HG02938 (cell line): ENCODE results near the gene COX6A1.
"Not testable (repeated sequence)": the region's sequence is repeated elsewhere in the genome, so short reads cannot be mapped to it uniquely, and the experiment has no call there.

Experiments used
- ATAC-seq: cut with Tn5 transposase; IDR thresholded peaks from one replicate; pipeline ENCODE4 v1.9.1; 2021; ENCODE audit warnings: mild to moderate bottlenecking, moderate library complexity; ENCODE audit not compliant: unreplicated experiment

COX6A1 gene

GRCh38 chr12:120466560-120467315 is 28.8 kb downstream of the COX6A1 start:
- ATAC-seq = no peak

GRCh38 chr12:120467439-120467838 is 29.5 kb downstream of the COX6A1 start:
- ATAC-seq = no peak

- ATAC-seq = no peak
Measured at GRCh38 chr12:120468325-120468820, 30.5 kb downstream of the COX6A1 start.

GRCh38 chr12:120468821-120469449 is 31.0 kb downstream of the COX6A1 start:
- ATAC-seq = peak; percentile 31

DNA sequence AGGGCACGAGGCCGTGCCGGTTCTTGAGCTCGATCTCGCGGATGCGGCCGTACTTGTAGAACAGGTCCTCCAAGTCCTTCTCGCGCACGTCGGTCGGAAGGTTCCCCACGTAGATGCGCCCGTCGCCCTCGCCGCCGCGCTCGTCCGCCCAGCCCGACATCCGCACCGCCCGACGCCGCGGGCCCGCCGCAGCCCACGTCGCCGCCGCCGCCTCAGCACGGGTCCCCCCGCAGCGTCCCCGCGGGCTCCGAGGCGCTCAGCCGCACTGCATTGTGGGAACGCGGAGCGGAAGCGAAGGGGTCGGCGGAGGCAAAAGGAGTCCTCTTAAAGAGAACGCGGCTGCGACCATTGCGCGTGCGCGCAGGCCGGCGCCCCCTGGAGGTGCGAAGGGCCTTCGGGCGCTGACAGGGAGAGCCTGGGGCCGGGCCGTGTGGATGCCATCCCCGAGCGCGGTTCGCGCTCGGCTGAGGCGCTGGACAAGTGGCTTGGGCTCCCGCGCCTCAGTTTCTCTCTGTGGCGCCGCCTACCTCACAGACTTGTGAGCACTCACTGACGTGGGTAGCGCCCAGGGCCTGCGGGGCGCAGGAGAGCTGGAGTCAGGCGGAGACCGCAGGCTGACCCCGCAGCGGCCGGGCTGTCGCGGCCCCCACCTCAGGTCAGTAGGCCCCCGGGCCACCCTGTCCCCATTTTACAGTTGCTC is 31.7 kb downstream of the COX6A1 start, which contains the start of gene SRSF9:
Gene SRSF9, minus strand, starts transcription at position 299 of the 700 bp plus-strand sequence. Its CDS starts 139 bp downstream, at position 160.
- peak; percentile 74 for ATAC-seq

DNA sequence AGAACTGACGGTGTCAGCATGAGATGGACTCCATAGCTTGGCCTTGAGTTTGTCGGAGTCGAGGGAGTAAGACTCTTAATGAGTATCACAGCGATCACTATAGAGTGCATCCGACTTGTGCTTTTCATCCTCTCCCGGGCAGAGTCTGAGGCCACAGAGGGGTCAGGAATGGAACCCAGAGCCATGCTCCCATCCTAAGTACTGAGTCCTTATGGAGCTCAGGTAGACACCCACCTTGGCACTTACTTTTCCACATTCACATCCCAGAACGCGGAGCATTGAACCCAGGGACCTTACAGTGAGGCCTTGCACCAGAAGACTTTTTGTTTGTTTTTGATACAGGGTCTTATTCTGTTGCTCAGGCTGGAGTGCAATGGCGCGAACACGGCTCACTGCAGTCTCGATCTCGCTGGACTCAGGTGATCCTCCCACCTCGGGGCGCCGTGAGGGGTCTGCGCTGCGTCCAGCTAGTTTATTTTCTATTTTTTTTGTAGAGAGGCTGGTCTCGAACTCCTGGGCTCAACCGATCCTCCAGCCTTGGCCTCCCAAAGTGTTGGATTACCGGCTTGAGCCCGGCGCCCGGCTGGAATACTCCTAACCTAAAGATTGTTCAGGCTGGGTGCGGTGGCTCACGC is 32.4 kb downstream of the COX6A1 start:
- ATAC-seq = peak; percentile 28

DNA sequence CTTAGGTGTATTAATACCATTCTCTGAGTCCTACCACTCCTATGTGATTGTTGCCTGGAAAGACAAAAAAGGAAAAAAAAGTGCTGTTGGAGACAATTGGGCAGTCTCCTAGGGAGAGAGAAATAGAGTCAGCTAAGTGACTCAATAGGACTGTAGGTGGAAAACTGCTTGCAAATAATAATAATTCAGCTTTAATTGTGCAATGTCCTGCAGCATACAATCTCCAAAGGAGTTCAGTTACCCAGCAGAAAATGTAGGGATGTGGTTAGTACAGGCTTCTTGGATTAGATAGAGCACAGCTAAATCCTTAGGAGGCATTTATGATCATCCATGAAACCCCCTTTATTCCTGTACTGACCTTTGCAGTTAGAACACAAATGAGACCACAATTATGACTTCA is 34.6 kb downstream of the COX6A1 start:
- no peak for ATAC-seq

DNA sequence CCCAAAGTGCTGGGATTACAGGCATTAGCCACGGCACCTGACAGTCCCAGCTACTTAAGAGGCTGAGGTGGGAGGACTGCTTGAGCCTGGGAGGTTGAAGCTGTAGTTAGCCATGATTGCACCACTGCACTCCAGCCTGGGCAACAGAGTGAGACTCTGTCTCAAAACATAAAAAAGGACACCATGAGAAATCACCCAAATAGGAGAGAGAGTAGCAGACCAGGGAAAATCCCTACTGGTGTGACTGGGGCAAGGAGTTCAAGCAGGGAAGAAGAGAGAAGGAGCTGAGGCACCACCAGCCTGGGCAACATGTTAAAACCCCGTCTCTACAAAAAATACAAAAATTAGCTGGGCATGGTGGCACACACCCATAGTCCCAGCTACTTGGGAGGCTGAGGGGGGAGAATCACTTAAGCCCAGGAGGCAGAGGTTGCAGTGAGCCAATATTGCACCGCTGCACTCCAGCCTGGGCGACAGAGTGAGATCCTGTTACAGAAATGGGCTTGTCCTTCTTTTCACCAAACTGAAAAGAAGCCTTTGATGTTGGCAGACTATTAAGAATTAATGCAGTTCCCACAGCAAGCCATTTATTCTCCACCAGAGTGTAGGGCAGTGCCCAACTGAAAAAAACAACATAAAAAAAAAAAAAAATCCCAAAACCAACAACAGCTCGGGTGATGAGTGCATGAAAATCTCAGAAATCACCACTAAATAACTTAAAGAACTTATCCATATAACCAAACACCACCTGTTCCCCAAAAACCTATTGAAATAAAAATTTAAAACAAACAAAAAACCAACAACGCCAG is 36.1 kb downstream of the COX6A1 start:
- ATAC-seq = no peak

DNA sequence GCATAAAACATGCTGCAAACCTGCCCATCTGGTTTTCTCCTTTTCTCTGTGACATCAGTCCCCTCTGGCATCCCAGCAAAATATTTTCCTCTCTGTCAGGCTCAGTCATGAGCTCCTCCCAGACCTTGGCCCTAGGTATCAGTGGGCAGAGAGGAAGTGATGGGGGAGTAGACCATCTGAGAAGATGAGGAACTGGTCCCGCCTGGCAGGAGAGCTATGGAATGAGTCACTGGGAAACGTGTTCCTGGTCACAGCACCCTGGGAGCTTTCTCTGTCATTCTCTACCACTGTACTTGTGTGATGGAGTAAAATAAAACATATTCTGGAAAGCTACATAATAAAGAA is 36.7 kb downstream of the COX6A1 start:
- ATAC-seq = no peak

DNA sequence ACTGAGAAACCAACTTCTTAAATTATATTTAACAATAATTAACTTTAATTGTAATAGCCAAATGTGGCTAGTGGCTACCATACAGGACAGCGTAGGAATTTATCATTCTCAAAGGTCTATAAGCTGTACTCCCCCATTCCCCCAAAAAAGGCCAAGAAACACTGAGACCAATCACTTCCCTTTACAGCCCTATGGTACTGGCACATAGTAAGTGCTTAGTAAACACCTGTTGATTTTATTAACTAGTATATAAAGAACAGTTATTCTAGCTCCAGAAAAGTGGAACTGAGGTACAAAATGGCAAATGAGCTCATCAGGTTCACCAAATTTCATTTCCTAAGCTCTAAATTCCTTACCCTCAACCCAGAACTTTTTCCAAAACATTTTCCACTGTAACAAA is 37.7 kb downstream of the COX6A1 start:
- ATAC-seq = no peak

DNA sequence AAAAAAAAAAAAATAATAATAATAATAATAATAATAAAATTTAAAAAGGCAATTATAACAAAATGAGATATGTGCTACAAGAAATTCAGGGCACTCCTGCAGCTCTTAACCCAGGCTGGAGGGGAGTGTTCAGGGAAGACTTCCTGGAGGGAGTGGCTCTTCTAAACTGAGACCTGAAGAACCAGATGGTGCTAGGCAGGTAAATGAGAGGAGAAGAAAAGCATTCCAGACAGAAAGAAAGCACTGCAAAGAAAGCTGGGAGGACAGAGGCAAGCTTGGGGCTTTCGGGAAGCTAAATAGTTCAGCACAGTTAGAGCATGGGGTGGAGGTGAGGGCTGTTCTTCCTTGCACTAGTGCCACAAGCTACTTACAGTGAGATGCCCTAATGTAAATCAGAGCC is 41.5 kb downstream of the COX6A1 start:
- no peak for ATAC-seq

DNA sequence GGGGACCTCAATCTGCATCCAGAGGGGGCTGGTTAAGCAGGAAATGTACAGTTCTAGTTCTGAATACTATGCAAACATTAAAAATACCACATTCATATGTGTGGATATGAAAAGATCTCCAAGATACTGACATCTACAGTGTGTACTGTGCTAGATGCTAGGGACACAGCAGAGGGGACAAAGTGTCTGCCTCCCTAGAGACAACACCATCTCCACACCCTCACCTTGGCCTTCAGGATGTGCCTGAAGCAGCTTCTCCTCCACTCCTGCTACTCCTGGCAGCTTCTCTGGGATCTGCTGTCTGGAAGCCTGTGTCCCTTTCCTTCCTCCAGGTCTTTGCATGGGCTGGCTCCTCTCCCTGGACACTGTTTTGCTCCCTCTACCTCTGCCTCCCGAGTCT is 42.3 kb downstream of the COX6A1 start:
- ATAC-seq = no peak

DNA sequence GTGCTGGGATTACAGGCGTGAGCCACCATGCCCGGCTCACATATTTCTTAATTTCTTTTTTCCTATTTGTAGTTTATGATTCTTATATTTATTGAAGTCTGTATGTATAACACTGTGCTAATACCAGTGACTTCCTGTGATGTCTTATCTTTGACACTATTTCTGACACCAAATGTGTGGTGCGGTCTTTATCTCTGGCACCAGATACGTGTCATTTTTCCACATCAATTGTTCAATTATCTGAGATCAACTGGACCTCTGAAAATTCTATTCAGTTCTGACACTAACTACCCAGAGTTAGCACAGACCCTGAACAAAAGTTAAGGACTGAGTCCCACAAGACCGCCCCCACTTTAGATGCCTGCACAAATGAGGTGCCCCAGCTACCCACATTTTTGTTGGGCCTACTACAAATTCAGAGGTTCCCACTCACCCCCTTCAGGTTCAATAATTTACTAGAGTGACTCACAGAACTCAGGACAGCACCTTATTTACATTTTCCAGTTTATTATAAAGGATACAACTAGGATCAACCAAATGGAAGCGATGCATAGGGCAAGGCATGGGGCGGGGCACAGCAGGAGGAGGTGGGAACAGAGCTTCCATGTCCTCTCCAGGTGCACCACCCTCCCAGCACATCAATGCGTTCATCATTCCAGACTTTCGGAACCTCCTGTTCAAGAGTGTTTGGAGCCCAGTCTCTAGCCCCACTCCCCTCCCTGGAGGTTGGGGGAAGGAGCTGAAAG is 43.3 kb downstream of the COX6A1 start:
- ATAC-seq = no peak

GRCh38 chr12:120483621-120484020 is 45.7 kb downstream of the COX6A1 start:
- ATAC-seq = no peak

- ATAC-seq = no peak
Measured at GRCh38 chr12:120485961-120486881, 48.3 kb downstream of the COX6A1 start.

- not testable (repeated sequence) for ATAC-seq
Measured at GRCh38 chr12:120487552-120487951, 49.6 kb downstream of the COX6A1 start.

DNA sequence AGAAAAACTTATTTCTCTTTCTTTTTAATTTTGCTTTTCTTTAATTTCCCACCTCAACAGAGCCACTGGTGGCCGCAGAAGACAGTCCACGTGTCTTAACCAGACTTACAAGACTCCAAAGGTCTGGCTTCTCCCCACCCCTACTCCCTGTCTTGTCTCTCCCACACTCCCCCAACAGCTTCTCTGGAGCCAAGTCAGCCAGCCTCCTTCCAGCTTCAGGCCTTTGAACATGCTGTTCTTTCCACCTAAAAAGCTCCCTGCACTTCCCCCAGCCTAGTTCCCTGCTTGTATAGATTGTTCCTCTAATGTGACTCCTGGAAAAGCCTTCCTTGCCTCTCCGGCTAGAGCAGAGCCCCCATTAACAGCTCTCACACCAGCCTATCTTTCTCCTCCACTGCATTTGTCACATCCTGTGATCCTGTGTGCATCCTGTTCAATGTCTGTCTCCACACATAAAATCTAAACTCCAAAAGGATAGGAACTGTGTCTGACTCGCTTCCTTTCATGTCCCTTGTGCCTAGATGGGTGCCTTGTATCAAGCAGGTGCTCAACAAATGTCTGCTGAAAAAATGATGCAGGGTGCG is 50.2 kb downstream of the COX6A1 start:
- no peak for ATAC-seq

GRCh38 chr12:120489018-120489417 is 51.1 kb downstream of the COX6A1 start:
- ATAC-seq = no peak
